SK-N-SH (cell line): Measurements from ENCODE around the gene PCDHA5.

ENCODE experiments used
- CTCF ChIP-seq: fragments of 200-600 bp; sonication (generic); IDR thresholded peaks from 2 replicates; pipeline ENCODE4 v1.6.1; 2017; ENCODE audit warnings: antibody characterized with exemption, mild to moderate bottlenecking, moderate library complexity
- ELF1 ChIP-seq: IDR thresholded peaks from 2 replicates; pipeline ENCODE4 v1.4.0; 2012
- EP300 ChIP-seq, 2 experiments: IDR thresholded peaks; 2 replicates each; pipeline versions ENCODE4 v1.4.0 to v1.6.1; 2012; ENCODE audit warnings: borderline replicate concordance in 1 of 2, low read depth in 1 of 2, low read length in 1 of 2
- EZH2phosphoT487 ChIP-seq: fragments of 200-600 bp; sonication (generic); IDR thresholded peaks from 2 replicates; pipeline ENCODE4 v1.6.1; 2017; ENCODE audit warnings: low read depth, mixed run types, mild to moderate bottlenecking, antibody characterized with exemption, moderate library complexity, borderline replicate concordance
- FOXJ3 ChIP-seq: sonication (generic); formaldehyde crosslinking; IDR thresholded peaks from 2 replicates; pipeline ENCODE4 v1.5.1; 2020; ENCODE audit warnings: mild to moderate bottlenecking, missing genetic modification reagents
- GABPA ChIP-seq: IDR thresholded peaks from 2 replicates; pipeline ENCODE4 v1.4.0; 2012; ENCODE audit warnings: low read depth, mild to moderate bottlenecking
- POLR2AphosphoS5 ChIP-seq: IDR thresholded peaks from 2 replicates; pipeline ENCODE4 v1.6.1; 2012; ENCODE audit warnings: low read depth, low read length
- RAD21 ChIP-seq: IDR thresholded peaks from 2 replicates; pipeline ENCODE4 v1.6.1; 2012; ENCODE audit warnings: mild to moderate bottlenecking, low read length
- RCOR1 ChIP-seq: fragments of 150-350 bp; IDR thresholded peaks from 2 replicates; pipeline ENCODE4 v1.6.1; 2017; ENCODE audit warnings: antibody characterized with exemption, low read length
- REST ChIP-seq: IDR thresholded peaks from 2 replicates; pipeline ENCODE4 v1.6.1; 2012; ENCODE audit warnings: mild to moderate bottlenecking, low read depth, low read length, moderate library complexity
- TAF1 ChIP-seq: IDR thresholded peaks from 2 replicates; pipeline ENCODE4 v1.6.1; 2012; ENCODE audit warnings: low read depth, mild to moderate bottlenecking, low read length, moderate library complexity, borderline replicate concordance

- TF ChIP-seq FOXJ3 (CRISPR knock-in tag) (no peak), EP300 (IDR thresholded peaks at IDR 0.05; ENCODE audit: borderline replicate concordance in 1 of 2, low read depth in 1 of 2, low read length in 1 of 2) (no peak), REST (no peak), RCOR1 (no peak), ELF1 (no peak), CTCF (no peak), TAF1 (no peak), POLR2AphosphoS5 (no peak), EZH2phosphoT487 (no peak), GABPA (no peak), RAD21 (no peak)
Measured at GRCh38 chr5:140827704-140828361, 6.4 kb downstream of the PCDHA5 start, which contains the start of gene PCDHA6.
